HepG2 (cell line): ENCODE results near the gene U2AF2. TPM values are rescaled to one million over a fixed set of nuclear protein-coding genes. Genes with fewer than 3 reads are reported as not detected.

ENCODE experiments used
- KLF12 ChIP-seq: sonication (generic); formaldehyde crosslinking; IDR thresholded peaks from 2 replicates; pipeline ENCODE4 v1.4.0; 2020; ENCODE audit warnings: missing genetic modification reagents, borderline replicate concordance
- KMT2A ChIP-seq: sonication (generic); formaldehyde crosslinking; IDR thresholded peaks from 2 replicates; pipeline ENCODE4 v1.4.0; 2020; ENCODE audit warnings: missing genetic modification reagents
- MTF1 ChIP-seq: sonication (generic); formaldehyde crosslinking; IDR thresholded peaks from 2 replicates; pipeline ENCODE4 v1.5.0; 2020; ENCODE audit warnings: missing genetic modification reagents
- RAD51 ChIP-seq: fragments of 450-650 bp; IDR thresholded peaks from 2 replicates; pipeline ENCODE4 v1.6.1; 2016; ENCODE audit warnings: borderline replicate concordance
- SMAD9 ChIP-seq: sonication (generic); formaldehyde crosslinking; IDR thresholded peaks from 2 replicates; pipeline ENCODE4 v1.5.1; 2020; ENCODE audit warnings: mild to moderate bottlenecking, missing genetic modification reagents
- YY1 ChIP-seq: IDR thresholded peaks from 2 replicates; pipeline ENCODE4 v1.6.1; 2011; ENCODE audit warnings: low read length, low read depth, moderate library complexity, mild to moderate bottlenecking; ENCODE audit not compliant: insufficient read depth, insufficient replicate concordance
- ZNF331 ChIP-seq: sonication (generic); formaldehyde crosslinking; IDR thresholded peaks from 2 replicates; pipeline ENCODE4 v1.4.0; 2020; ENCODE audit warnings: missing genetic modification reagents
- ZNF768 ChIP-seq: sonication (generic); formaldehyde crosslinking; IDR thresholded peaks from 2 replicates; pipeline ENCODE4 v1.4.0; 2020; ENCODE audit warnings: missing genetic modification reagents
- polyA plus RNA-seq, 8 experiments: library from polyadenylated mRNA; depleted of rRNA in 3 of 8; stranded (reverse) in 7 of 8; unstranded in 1 of 8; fragments of >200 nt; fragmentation: Illumina TruSeq in 4 of 8; extraction: Trizol in 4 of 8; gene quantifications; 2 replicates each; pipeline versions ENCODE4 v1.2.1 to v1.2.3, GENCODE V29; 2011 to 2016; ENCODE audit warnings: low read depth in 4 of 8, missing spikeins in 1 of 8, mixed read lengths in 1 of 8; ENCODE audit not compliant: insufficient read depth in 1 of 8
- total RNA-seq, 5 experiments: library from RNA; depleted of rRNA; stranded (reverse); fragments of >200 nt; fragmentation: Illumina TruSeq; extraction: Trizol; gene quantifications; 2 replicates each; pipeline ENCODE4 v1.2.3, GENCODE V29; 2016; ENCODE audit warnings: low read depth in 1 of 5
- TF ChIP-seq, protein P1 (sequence below): sonication (generic); formaldehyde crosslinking; IDR thresholded peaks from 2 replicates; pipeline ENCODE4 v1.4.0; 2020; ENCODE audit warnings: missing genetic modification reagents
- TF ChIP-seq, protein P2 (sequence below): sonication (generic); formaldehyde crosslinking; IDR thresholded peaks from 2 replicates; pipeline ENCODE4 v1.8.0; 2022; ENCODE audit warnings: mild to moderate bottlenecking, missing genetic modification reagents, moderate library complexity
- TF ChIP-seq, protein P3 (sequence below): sonication (generic); formaldehyde crosslinking; IDR thresholded peaks from 2 replicates; pipeline ENCODE4 v1.4.0; 2020; ENCODE audit warnings: missing genetic modification reagents, borderline replicate concordance

U2AF2 gene
- total and polyA plus RNA-seq, 2 of the 13 experiments (the other 11 are each of a cell fraction or from before 2014, with no cell fraction given), result 84.3 to 124 TPM

DNA sequence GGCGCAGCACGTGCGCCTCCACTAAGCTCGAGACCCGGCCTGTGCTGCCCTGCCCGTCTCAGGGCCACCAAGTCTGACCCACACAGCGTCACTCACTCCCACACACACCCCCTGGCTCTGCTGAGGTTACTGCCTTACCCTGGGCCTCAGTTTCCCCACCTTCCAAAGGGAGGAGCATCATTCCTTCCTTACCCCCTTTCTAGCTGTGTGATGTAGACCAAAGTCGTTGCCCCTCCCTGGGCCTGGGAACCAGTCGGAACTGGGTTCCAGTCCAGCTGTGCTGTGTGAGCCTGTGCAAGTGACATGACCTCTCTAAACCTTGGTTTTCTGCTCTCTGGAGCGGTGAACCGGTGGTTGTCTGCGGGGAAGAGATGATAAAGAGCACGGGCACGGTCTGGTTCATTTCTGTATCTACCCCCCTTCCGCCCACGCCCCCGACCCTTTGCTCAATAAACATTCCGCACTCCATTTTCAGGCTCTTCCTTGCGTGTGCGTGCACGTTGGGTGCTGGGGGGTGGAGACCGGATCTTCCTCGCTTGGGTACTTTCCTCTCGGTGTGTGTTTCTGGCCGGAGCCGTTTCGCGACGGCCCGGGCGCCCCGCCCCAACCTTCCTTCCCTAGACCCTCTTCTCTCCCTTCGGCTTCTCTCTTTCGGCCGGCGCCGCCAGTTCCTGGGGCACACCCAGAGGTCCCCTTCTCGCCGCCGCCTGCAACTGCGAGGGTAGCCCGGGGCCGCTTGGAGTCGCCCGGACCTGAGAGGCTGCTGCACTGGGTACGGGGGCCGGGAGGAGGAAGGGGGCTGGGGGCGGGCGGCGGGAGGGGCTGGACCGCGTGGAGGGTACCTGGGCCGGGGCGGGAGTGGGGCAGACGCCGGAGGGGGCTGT lies 11.6 kb upstream of the U2AF2 start, which contains the start of gene ZNF581 (continued):
- TF ChIP-seq, protein P1, sequence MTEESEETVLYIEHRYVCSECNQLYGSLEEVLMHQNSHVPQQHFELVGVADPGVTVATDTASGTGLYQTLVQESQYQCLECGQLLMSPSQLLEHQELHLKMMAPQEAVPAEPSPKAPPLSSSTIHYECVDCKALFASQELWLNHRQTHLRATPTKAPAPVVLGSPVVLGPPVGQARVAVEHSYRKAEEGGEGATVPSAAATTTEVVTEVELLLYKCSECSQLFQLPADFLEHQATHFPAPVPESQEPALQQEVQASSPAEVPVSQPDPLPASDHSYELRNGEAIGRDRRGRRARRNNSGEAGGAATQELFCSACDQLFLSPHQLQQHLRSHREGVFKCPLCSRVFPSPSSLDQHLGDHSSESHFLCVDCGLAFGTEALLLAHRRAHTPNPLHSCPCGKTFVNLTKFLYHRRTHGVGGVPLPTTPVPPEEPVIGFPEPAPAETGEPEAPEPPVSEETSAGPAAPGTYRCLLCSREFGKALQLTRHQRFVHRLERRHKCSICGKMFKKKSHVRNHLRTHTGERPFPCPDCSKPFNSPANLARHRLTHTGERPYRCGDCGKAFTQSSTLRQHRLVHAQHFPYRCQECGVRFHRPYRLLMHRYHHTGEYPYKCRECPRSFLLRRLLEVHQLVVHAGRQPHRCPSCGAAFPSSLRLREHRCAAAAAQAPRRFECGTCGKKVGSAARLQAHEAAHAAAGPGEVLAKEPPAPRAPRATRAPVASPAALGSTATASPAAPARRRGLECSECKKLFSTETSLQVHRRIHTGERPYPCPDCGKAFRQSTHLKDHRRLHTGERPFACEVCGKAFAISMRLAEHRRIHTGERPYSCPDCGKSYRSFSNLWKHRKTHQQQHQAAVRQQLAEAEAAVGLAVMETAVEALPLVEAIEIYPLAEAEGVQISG (CRISPR knock-in tag), result peak; percentile 90
- peak; percentile 100 for TF ChIP-seq KLF12 (CRISPR knock-in tag)
- TF ChIP-seq, protein P2, sequence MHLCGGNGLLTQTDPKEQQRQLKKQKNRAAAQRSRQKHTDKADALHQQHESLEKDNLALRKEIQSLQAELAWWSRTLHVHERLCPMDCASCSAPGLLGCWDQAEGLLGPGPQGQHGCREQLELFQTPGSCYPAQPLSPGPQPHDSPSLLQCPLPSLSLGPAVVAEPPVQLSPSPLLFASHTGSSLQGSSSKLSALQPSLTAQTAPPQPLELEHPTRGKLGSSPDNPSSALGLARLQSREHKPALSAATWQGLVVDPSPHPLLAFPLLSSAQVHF (CRISPR knock-in tag), result peak; percentile 82; the same call in 1 of the 2 replicates
- TF ChIP-seq, protein P3, sequence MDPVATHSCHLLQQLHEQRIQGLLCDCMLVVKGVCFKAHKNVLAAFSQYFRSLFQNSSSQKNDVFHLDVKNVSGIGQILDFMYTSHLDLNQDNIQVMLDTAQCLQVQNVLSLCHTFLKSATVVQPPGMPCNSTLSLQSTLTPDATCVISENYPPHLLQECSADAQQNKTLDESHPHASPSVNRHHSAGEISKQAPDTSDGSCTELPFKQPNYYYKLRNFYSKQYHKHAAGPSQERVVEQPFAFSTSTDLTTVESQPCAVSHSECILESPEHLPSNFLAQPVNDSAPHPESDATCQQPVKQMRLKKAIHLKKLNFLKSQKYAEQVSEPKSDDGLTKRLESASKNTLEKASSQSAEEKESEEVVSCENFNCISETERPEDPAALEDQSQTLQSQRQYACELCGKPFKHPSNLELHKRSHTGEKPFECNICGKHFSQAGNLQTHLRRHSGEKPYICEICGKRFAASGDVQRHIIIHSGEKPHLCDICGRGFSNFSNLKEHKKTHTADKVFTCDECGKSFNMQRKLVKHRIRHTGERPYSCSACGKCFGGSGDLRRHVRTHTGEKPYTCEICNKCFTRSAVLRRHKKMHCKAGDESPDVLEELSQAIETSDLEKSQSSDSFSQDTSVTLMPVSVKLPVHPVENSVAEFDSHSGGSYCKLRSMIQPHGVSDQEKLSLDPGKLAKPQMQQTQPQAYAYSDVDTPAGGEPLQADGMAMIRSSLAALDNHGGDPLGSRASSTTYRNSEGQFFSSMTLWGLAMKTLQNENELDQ (CRISPR knock-in tag), result no peak
- TF ChIP-seq ZNF331 (CRISPR knock-in tag), result no peak
- TF ChIP-seq SMAD9 (CRISPR knock-in tag), result no peak
- 0 out of 2 replicates have a peak, but pooled peaks have one; percentile 61 for TF ChIP-seq KMT2A (CRISPR knock-in tag)
- TF ChIP-seq MTF1 (CRISPR knock-in tag), result no peak
- peak; percentile 75 for TF ChIP-seq YY1
- no peak for TF ChIP-seq RAD51
- TF ChIP-seq ZNF768 (CRISPR knock-in tag), result peak; percentile 96
